HEK293 (cell line): ENCODE measurements around the gene RRAS.
A peak's percentile ranks its signal among the peaks of the same experiment; 100 is the strongest.

ENCODE experiments used
- CTCF ChIA-PET: fragments of 350-600 bp; formaldehyde crosslinking; extraction: SDS; loops from one replicate; lab custom pipeline; 2021; ENCODE audit warnings: antibody characterized with exemption; lab: Yijun Ruan, JAX
- POLR2A ChIA-PET: fragments of 300-600 bp; formaldehyde crosslinking; extraction: SDS; loops from one replicate; lab custom pipeline; 2020; ENCODE audit warnings: antibody characterized with exemption, inconsistent platforms; lab: Yijun Ruan, JAX
- H3K27ac ChIP-seq: fragments of 200-500 bp; sonication (Bioruptor generic); 2 replicates; pipeline ENCODE4 v1.5.1; 2014; ENCODE audit warnings: low read depth, low read length, control low read depth, inconsistent platforms; ENCODE audit errors: extremely low read depth
- H3K36me3 ChIP-seq, 2 experiments: fragments of 200-500 bp in 1 of 2; sonication (Bioruptor generic) in 1 of 2; 1 replicate in 1 of 2; 2 replicates in 1 of 2; pipeline ENCODE4 v1.5.1; 2014 to 2017; ENCODE audit warnings: inconsistent platforms in 2 of 2, low read length in 2 of 2; ENCODE audit not compliant: control insufficient read depth in 2 of 2, insufficient read depth in 1 of 2
- H3K4me1 ChIP-seq: fragments of 200-500 bp; sonication (Bioruptor generic); 2 replicates; pipeline ENCODE4 v1.5.1; 2014; ENCODE audit warnings: mild to moderate bottlenecking, low read length, inconsistent platforms; ENCODE audit not compliant: control insufficient read depth, insufficient read depth
- H3K4me3 ChIP-seq: 2 replicates; pipeline ENCODE4 v1.5.1; 2011; ENCODE audit warnings: low read depth, mild to moderate bottlenecking, control low read depth, low read length, moderate library complexity
- H3K9me3 ChIP-seq: fragments of 200-500 bp; sonication (Bioruptor generic); 2 replicates; pipeline ENCODE4 v1.5.1; 2014; ENCODE audit warnings: low read depth, low read length, inconsistent platforms; ENCODE audit not compliant: control insufficient read depth, insufficient read depth
- BCL11A ChIP-seq: fragments of 450-650 bp; formaldehyde crosslinking; IDR thresholded peaks from 2 replicates; pipeline ENCODE4 v1.5.1; 2016; ENCODE audit warnings: low read depth, missing biosample characterization, missing genetic modification characterization
- KLF1 ChIP-seq: fragments of 450-650 bp; formaldehyde crosslinking; IDR thresholded peaks from 2 replicates; pipeline ENCODE4 v1.5.1; 2016; ENCODE audit warnings: missing biosample characterization, missing genetic modification characterization
- KLF10 ChIP-seq: fragments of 450-650 bp; IDR thresholded peaks from 2 replicates; pipeline ENCODE4 v1.5.1; 2018; ENCODE audit warnings: missing biosample characterization, mild to moderate bottlenecking, missing genetic modification characterization
- KLF17 ChIP-seq: fragments of 450-650 bp; formaldehyde crosslinking; IDR thresholded peaks from 2 replicates; pipeline ENCODE4 v1.5.1; 2016; ENCODE audit warnings: missing biosample characterization, missing genetic modification characterization
- KLF8 ChIP-seq: fragments of 450-650 bp; formaldehyde crosslinking; IDR thresholded peaks from 2 replicates; pipeline ENCODE4 v1.5.1; 2016; ENCODE audit warnings: missing biosample characterization, missing genetic modification characterization
- MEIS1 ChIP-seq: sonication (generic); formaldehyde crosslinking; IDR thresholded peaks from 2 replicates; pipeline ENCODE4 v1.8.1; 2022; ENCODE audit warnings: missing genetic modification reagents, mild to moderate bottlenecking, borderline replicate concordance
- PATZ1 ChIP-seq: fragments of 450-650 bp; formaldehyde crosslinking; IDR thresholded peaks from 2 replicates; pipeline ENCODE4 v1.5.1; 2016; ENCODE audit warnings: missing biosample characterization, missing genetic modification characterization
- YY2 ChIP-seq: fragments of 450-650 bp; formaldehyde crosslinking; IDR thresholded peaks from 2 replicates; pipeline ENCODE4 v1.5.1; 2016; ENCODE audit warnings: missing biosample characterization, missing genetic modification characterization
- ZBTB6 ChIP-seq: fragments of 450-650 bp; formaldehyde crosslinking; IDR thresholded peaks from 2 replicates; pipeline ENCODE4 v1.5.1; 2017; ENCODE audit warnings: missing biosample characterization, missing genetic modification characterization
- ZFHX2 ChIP-seq: fragments of 450-650 bp; formaldehyde crosslinking; conservative IDR thresholded peaks from 2 replicates; pipeline ENCODE4 v1.5.1; 2016; ENCODE audit warnings: missing biosample characterization, missing genetic modification characterization
- ZIC2 ChIP-seq: fragments of 450-650 bp; formaldehyde crosslinking; IDR thresholded peaks from 2 replicates; pipeline ENCODE4 v1.5.1; 2016; ENCODE audit warnings: missing biosample characterization, missing genetic modification characterization
- ZNF121 ChIP-seq: fragments of 450-650 bp; formaldehyde crosslinking; IDR thresholded peaks from 2 replicates; pipeline ENCODE4 v1.5.1; 2016; ENCODE audit warnings: missing biosample characterization, missing genetic modification characterization
- ZNF132 ChIP-seq: fragments of 450-650 bp; formaldehyde crosslinking; IDR thresholded peaks from 2 replicates; pipeline ENCODE4 v1.5.1; 2017; ENCODE audit warnings: missing biosample characterization, missing genetic modification characterization, borderline replicate concordance
- ZNF157 ChIP-seq: fragments of 450-650 bp; formaldehyde crosslinking; IDR thresholded peaks from 2 replicates; pipeline ENCODE4 v1.5.1; 2016; ENCODE audit warnings: missing biosample characterization, missing genetic modification characterization
- ZNF223 ChIP-seq: fragments of 450-650 bp; formaldehyde crosslinking; IDR thresholded peaks from 2 replicates; pipeline ENCODE4 v1.5.1; 2016; ENCODE audit warnings: missing biosample characterization, missing genetic modification characterization
- ZNF280C ChIP-seq: fragments of 450-650 bp; formaldehyde crosslinking; IDR thresholded peaks from 2 replicates; pipeline ENCODE4 v1.5.1; 2016; ENCODE audit warnings: missing biosample characterization, missing genetic modification characterization
- ZNF341 ChIP-seq: fragments of 450-650 bp; formaldehyde crosslinking; IDR thresholded peaks from 2 replicates; pipeline ENCODE4; 2016; ENCODE audit warnings: low read depth, missing biosample characterization, missing genetic modification characterization
- ZNF416 ChIP-seq: fragments of 450-650 bp; formaldehyde crosslinking; IDR thresholded peaks from 2 replicates; pipeline ENCODE4 v1.5.1; 2016; ENCODE audit warnings: missing biosample characterization, missing genetic modification characterization
- ZNF530 ChIP-seq: fragments of 450-650 bp; formaldehyde crosslinking; IDR thresholded peaks from 2 replicates; pipeline ENCODE4 v1.5.1; 2016; ENCODE audit warnings: low read depth, missing biosample characterization, missing genetic modification characterization
- ZNF548 ChIP-seq: fragments of 450-650 bp; formaldehyde crosslinking; IDR thresholded peaks from 2 replicates; pipeline ENCODE4 v1.5.1; 2016; ENCODE audit warnings: missing biosample characterization, missing genetic modification characterization
- ZNF549 ChIP-seq: fragments of 450-650 bp; IDR thresholded peaks from 2 replicates; pipeline ENCODE4 v1.5.1; 2018; ENCODE audit warnings: missing biosample characterization, missing genetic modification characterization, mild to moderate bottlenecking, inconsistent platforms, moderate library complexity
- ZNF747 ChIP-seq: fragments of 450-650 bp; formaldehyde crosslinking; IDR thresholded peaks from 2 replicates; pipeline ENCODE4 v1.5.1; 2016; ENCODE audit warnings: missing biosample characterization, missing genetic modification characterization
- ZSCAN30 ChIP-seq: fragments of 450-650 bp; IDR thresholded peaks from 2 replicates; pipeline ENCODE4 v1.5.1; 2018; ENCODE audit warnings: missing biosample characterization, mild to moderate bottlenecking, missing genetic modification characterization, moderate library complexity
- ZXDB ChIP-seq: fragments of 450-650 bp; formaldehyde crosslinking; IDR thresholded peaks from 2 replicates; pipeline ENCODE4 v1.5.1; 2016; ENCODE audit warnings: missing biosample characterization, missing genetic modification characterization

RRAS gene

GRCh38 chr19:49689133-49690078 is 49.5 kb upstream of the RRAS start, which contains the start of gene ADM5:
TSS of gene ADM5 (plus strand) at chr19:49689594. CDS start at chr19:49689838, 244 bp downstream.
- Histone ChIP-seq H3K36me3 (peaks cover 7 to 43% of the 10 kb centered on the region in 2 experiments), H3K4me1 (peaks cover 8% of the 10 kb centered on the region), H3K9me3 (no peaks in the 10 kb centered on the region), H3K27ac (no peak within 1 kb of the TSS; the same call in 1 of the 2 replicates), H3K4me3 (no peak within 1 kb of the TSS)
- POLR2A ChIA-PET = interaction anchor here (1.2 to 1.4 kb wide), 2 partner anchors 13 to 77 kb away, joined by 3 to 7 read pairs; partner anchors contain the start of gene AP2A1
- TF ChIP-seq ZNF549 (tag by site-specific recombination) (no peak), KLF8 (tag by site-specific recombination) (peak; percentile 45; the same call in 1 of the 2 replicates), ZNF121 (tag by site-specific recombination) (0 out of 2 replicates have a peak, but pooled peaks have one; percentile 37), PATZ1 (0 out of 2 replicates have a peak, but pooled peaks have one; percentile 2)
- CTCF ChIA-PET = interaction anchor here (0.7 kb wide), 1 partner anchor 172 kb away, joined by 3 read pairs; no protein-coding TSS in a partner anchor

GRCh38 chr19:49688531-49689132 is 48.7 kb upstream of the RRAS start:
- peaks cover 8% of the 10 kb centered on the region for H3K4me1 ChIP-seq
- peaks cover 15 to 51% of the 10 kb centered on the region in 2 experiments for H3K36me3 ChIP-seq
- CTCF ChIA-PET = interaction anchor here (0.7 kb wide), 1 partner anchor 171 kb away, joined by 3 read pairs; no protein-coding TSS in a partner anchor
- H3K4me3 ChIP-seq = no peak overlapping the region
- POLR2A ChIA-PET = interaction anchor here (1.4 kb wide), 1 partner anchor 78 kb away, joined by 7 read pairs; the partner anchor contains the start of gene AP2A1
- no peak overlapping the region for H3K27ac ChIP-seq
- TF ChIP-seq ZNF747 (tag by site-specific recombination) (no peak), ZNF341 (tag by site-specific recombination) (peak; percentile 51), MEIS1 (CRISPR knock-in tag) (no peak), ZNF280C (tag by site-specific recombination) (no peak), ZNF530 (no peak), ZIC2 (tag by site-specific recombination) (no peak), YY2 (tag by site-specific recombination) (no peak), ZNF416 (tag by site-specific recombination) (no peak), KLF17 (tag by site-specific recombination) (no peak), ZNF157 (tag by site-specific recombination) (no peak), ZNF132 (tag by site-specific recombination) (no peak), PATZ1 (0 out of 2 replicates have a peak, but pooled peaks have one; percentile 23), ZNF548 (no peak), ZNF223 (tag by site-specific recombination) (no peak), KLF1 (tag by site-specific recombination) (no peak), ZXDB (tag by site-specific recombination) (no peak), BCL11A (tag by site-specific recombination) (no peak), ZFHX2 (tag by site-specific recombination) (peak; percentile 24; the same call in 1 of the 2 replicates), ZSCAN30 (tag by site-specific recombination) (no peak), KLF10 (tag by site-specific recombination) (no peak), ZBTB6 (no peak)
- H3K9me3 ChIP-seq = no peaks in the 10 kb centered on the region
